CD14-positive monocyte (primary cell): Measurements from ENCODE around the gene MOB1A. TPM values are rescaled to one million over a fixed set of nuclear protein-coding genes. Genes with fewer than 3 reads are reported as not detected.
A peak's percentile ranks its signal among the peaks of the same experiment; 100 is the strongest.

Experiments used
- DNase-seq, 3 donors: peaks; one replicate each; pipeline ENCODE4 v3.0.0-alpha.2; 2011 to 2022
- H2AFZ ChIP-seq: 2 replicates; pipeline ENCODE4 v1.6.0; 2012; ENCODE audit warnings: mild to moderate bottlenecking, low read depth, low read length, inconsistent platforms; ENCODE audit not compliant: insufficient read depth, poor library complexity, severe bottlenecking
- H3K27ac ChIP-seq, 2 donors: 1 replicate in 1 of 2; 2 replicates in 1 of 2; pipeline ENCODE4 v1.5.1; 2012 to 2013; ENCODE audit warnings: low read length in 2 of 2, control low read depth in 1 of 2, inconsistent platforms in 1 of 2, low read depth in 1 of 2, mild to moderate bottlenecking in 1 of 2
- H3K27me3 ChIP-seq, 2 donors: one replicate each; pipeline versions ENCODE4 v1.6.0 to v1.6.1; 2011 to 2013; ENCODE audit warnings: low read length in 2 of 2; ENCODE audit not compliant: control insufficient read depth in 2 of 2, insufficient read depth in 2 of 2
- H3K36me3 ChIP-seq, 2 donors: replicated peaks in 1 of 2; 1 replicate in 1 of 2; 2 replicates in 1 of 2; pipeline versions ENCODE4 v1.5.1 to v1.6.1; 2012 to 2013; ENCODE audit warnings: low read length in 2 of 2, control low read depth in 1 of 2, inconsistent platforms in 1 of 2, mild to moderate bottlenecking in 1 of 2; ENCODE audit not compliant: insufficient read depth in 2 of 2, control insufficient read depth in 1 of 2
- H3K4me1 ChIP-seq, 2 donors: 1 replicate in 1 of 2; 2 replicates in 1 of 2; pipeline versions ENCODE4 v1.5.1 to v1.6.1; 2012 to 2013; ENCODE audit warnings: low read length in 2 of 2, control low read depth in 1 of 2, inconsistent platforms in 1 of 2, mild to moderate bottlenecking in 1 of 2, moderate library complexity in 1 of 2; ENCODE audit not compliant: insufficient read depth in 2 of 2, control insufficient read depth in 1 of 2
- H3K4me2 ChIP-seq: replicated peaks from 2 replicates; pipeline ENCODE3; 2012; ENCODE audit warnings: low read length, moderate library complexity, mild to moderate bottlenecking; ENCODE audit not compliant: poor library complexity, severe bottlenecking; ENCODE audit errors: extremely low read depth
- H3K4me3 ChIP-seq, 3 experiments: fragments of 200-600 bp in 1 of 3; sonication (generic) in 1 of 3; replicated peaks in 1 of 3; 1 replicate in 2 of 3; 2 replicates in 1 of 3; pipeline ENCODE4 v1.5.1; 2011 to 2013; ENCODE audit warnings: low read length in 3 of 3, mild to moderate bottlenecking in 3 of 3, control low read depth in 2 of 3, low read depth in 2 of 3, inconsistent platforms in 1 of 3, moderate library complexity in 1 of 3
- H3K79me2 ChIP-seq: 2 replicates; pipeline ENCODE4 v1.6.0; 2012; ENCODE audit warnings: mild to moderate bottlenecking, control low read depth, inconsistent platforms, low read length, moderate library complexity; ENCODE audit not compliant: insufficient read depth
- H3K9ac ChIP-seq: 2 replicates; pipeline ENCODE4 v1.6.0; 2017; ENCODE audit warnings: low read length, mild to moderate bottlenecking; ENCODE audit not compliant: insufficient read depth, poor library complexity, severe bottlenecking
- H3K9me3 ChIP-seq, 2 donors: replicated peaks in 1 of 2; 1 replicate in 1 of 2; 2 replicates in 1 of 2; pipeline versions ENCODE4 v1.5.1 to v1.6.1; 2012 to 2013; ENCODE audit warnings: low read length in 2 of 2, control low read depth in 1 of 2; ENCODE audit not compliant: control insufficient read depth in 1 of 2, insufficient read depth in 1 of 2
- H4K20me1 ChIP-seq: 2 replicates; pipeline ENCODE4 v1.6.0; 2012; ENCODE audit warnings: mild to moderate bottlenecking, low read length, control low read depth, moderate library complexity; ENCODE audit not compliant: insufficient read depth
- H3K27ac Mint-ChIP-seq, 7 donors: one replicate each; pipeline ENCODE4 v1.8.0; 2020; ENCODE audit warnings: mild to moderate bottlenecking in 7 of 7, mixed read lengths in 7 of 7, moderate library complexity in 6 of 7, inconsistent platforms in 2 of 7
- H3K27me3 Mint-ChIP-seq, 3 donors: one replicate each; pipeline ENCODE4 v1.8.0; 2021 to 2022; ENCODE audit warnings: low read depth in 3 of 3, mild to moderate bottlenecking in 3 of 3, mixed read lengths in 3 of 3, moderate library complexity in 3 of 3, inconsistent platforms in 1 of 3
- H3K36me3 Mint-ChIP-seq, 2 donors: one replicate each; pipeline ENCODE4 v1.8.0; 2020; ENCODE audit warnings: mixed read lengths in 2 of 2, inconsistent platforms in 1 of 2, mild to moderate bottlenecking in 1 of 2
- H3K4me1 Mint-ChIP-seq: one replicate; pipeline ENCODE4 v1.8.0; 2020; ENCODE audit warnings: mild to moderate bottlenecking, mixed read lengths
- H3K4me3 Mint-ChIP-seq, 2 donors: one replicate each; pipeline ENCODE4 v1.8.0; 2020; ENCODE audit warnings: mild to moderate bottlenecking in 2 of 2, mixed read lengths in 2 of 2, moderate library complexity in 1 of 2
- H3K9me3 Mint-ChIP-seq, 7 donors: one replicate each; pipeline ENCODE4 v1.8.0; 2020 to 2022; ENCODE audit warnings: mixed read lengths in 7 of 7, mild to moderate bottlenecking in 6 of 7, moderate library complexity in 6 of 7, inconsistent platforms in 2 of 7
- CTCF ChIP-seq: fragments of 200-600 bp; IDR thresholded peaks from one replicate; pipeline ENCODE4 v1.8.0; 2022; ENCODE audit warnings: antibody characterized with exemption, mild to moderate bottlenecking
- WGBS: methylation state at CpG from one replicate; pipeline ENCODE4 v1.1.5; 2013; ENCODE audit warnings: missing lambda C conversion rate; ENCODE audit not compliant: insufficient coverage; 5-methylcytosine and 5-hydroxymethylcytosine counted together
- intact Hi-C, 2 donors: fragments of 100-400 bp; cut with micrococcal nuclease; formaldehyde crosslinking; loops; one replicate each; pipeline versions ENCODE4 v1.15.0 to v1.15.1; 2023
- polyA plus RNA-seq, 3 donors: library from polyadenylated mRNA; depleted of rRNA in 1 of 3; unstranded in 2 of 3; stranded (reverse) in 1 of 3; fragments of 300-500 nt in 2 of 3; fragments of >200 nt in 1 of 3; fragmentation: Illumina TruSeq in 2 of 3; gene quantifications; 1 replicate in 2 of 3; 2 replicates in 1 of 3; pipeline ENCODE4 v1.2.3, GENCODE V29; 2012 to 2021

The MOB1A gene
- polyA plus RNA-seq, 3 donors, result 55.0 to 367 (median 285) TPM

- Histone ChIP-seq H3K27ac (no peak overlapping the region), H3K4me1 (no peaks in the 10 kb centered on the region), H3K4me3 (no peak overlapping the region), H3K9ac (no peak overlapping the region), H3K27me3 (no peaks in the 10 kb centered on the region), H2AFZ (no peak overlapping the region), H3K4me2 (no peak overlapping the region), H4K20me1 (peaks cover 5% of the 10 kb centered on the region), H3K36me3 (peaks cover 83 to 99% of the 10 kb centered on the region in 2 donors), H3K9me3 (no peaks in the 10 kb centered on the region), H3K79me2 (peaks cover 6% of the 10 kb centered on the region)
- WGBS, result 92% methylated on average over 2 of the region's 3 CpGs
- H3K4me1 Mint-ChIP-seq, result no peaks in the 10 kb centered on the region
- no peak for TF ChIP-seq CTCF
- intact Hi-C loops, result loop anchor here in 1 of 2 donors (10.0 kb wide), 1 partner anchor 68 kb away; the partner anchor contains the start of gene BOLA3
- peaks cover 71 to 96% of the 10 kb centered on the region in 2 donors for H3K36me3 Mint-ChIP-seq
- H3K4me3 Mint-ChIP-seq, result no peak overlapping the region
- H3K27me3 Mint-ChIP-seq, result no peaks in the 10 kb centered on the region
- no peaks in the 10 kb centered on the region for H3K9me3 Mint-ChIP-seq
- peak overlapping the region in 3 of 7 donors; percentile 18 to 61 (median 42) for H3K27ac Mint-ChIP-seq
- DNase-seq, result no peak
Observed at GRCh38 chr2:74212702-74213410, 34.2 kb upstream of the MOB1A start.

- peaks cover 20 to 30% of the 10 kb centered on the region in 2 donors for H3K4me1 ChIP-seq
- peaks cover 38 to 66% of the 10 kb centered on the region in 2 donors for H3K36me3 ChIP-seq
- peak overlapping the region; percentile 84 for H3K27ac ChIP-seq
- Mint-ChIP-seq H3K27me3 (no peaks in the 10 kb centered on the region), H3K36me3 (peaks cover 42 to 66% of the 10 kb centered on the region in 2 donors), H3K27ac (peak overlapping the region; percentile 88 to 95 (median 94)), H3K4me1 (peaks cover 37% of the 10 kb centered on the region), H3K4me3 (peak overlapping the region; percentile 62 to 74), H3K9me3 (peaks cover 0 to 2% (median 0%) of the 10 kb centered on the region in 7 donors)
- WGBS, result 8% methylated on average over 3 of the region's 6 CpGs
- H3K4me2 ChIP-seq, result peak overlapping the region; percentile 45
- TF ChIP-seq CTCF, result no peak
- peak overlapping the region in 1 of 3 experiments; percentile 19 for H3K4me3 ChIP-seq
- DNase-seq, result peak; percentile 40 to 74 (median 53)
- peak overlapping the region; percentile 55 for H2AFZ ChIP-seq
- H3K9ac ChIP-seq, result peak overlapping the region; percentile 29
- intact Hi-C loops, result no loop called here
- H3K9me3 ChIP-seq, result no peaks in the 10 kb centered on the region
- H3K27me3 ChIP-seq, result no peaks in the 10 kb centered on the region
- peaks cover 54% of the 10 kb centered on the region for H4K20me1 ChIP-seq
- H3K79me2 ChIP-seq, result peaks cover 72% of the 10 kb centered on the region
Observed at GRCh38 chr2:74206180-74206688, 27.6 kb upstream of the MOB1A start.
